Amniotic stem cell (primary cell): ENCODE data around the gene WFDC12.
"Not testable (repeated sequence)": the region's sequence is repeated elsewhere in the genome, so short reads cannot be mapped to it uniquely, and the experiment has no call there.

Experiments used
- DNase-seq: peaks from one replicate; lab custom pipeline; 2025; lab: John Stamatoyannopoulos, UW

Gene WFDC12, protein sequence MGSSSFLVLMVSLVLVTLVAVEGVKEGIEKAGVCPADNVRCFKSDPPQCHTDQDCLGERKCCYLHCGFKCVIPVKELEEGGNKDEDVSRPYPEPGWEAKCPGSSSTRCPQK

GRCh38 chr20:45124365-45124764 is at the start of gene WFDC12:
WFDC12 (minus strand) TSS chr20:45124465; CDS start chr20:45124447, 18 bp downstream.
- DNase-seq: no peak

- no peak for DNase-seq
These were observed 49.3 kb upstream of the WFDC12 start for GRCh38 chr20:45173522-45173921.

- DNase-seq: no peak
These were observed 40.6 kb upstream of the WFDC12 start for GRCh38 chr20:45164906-45165305.

DNA sequence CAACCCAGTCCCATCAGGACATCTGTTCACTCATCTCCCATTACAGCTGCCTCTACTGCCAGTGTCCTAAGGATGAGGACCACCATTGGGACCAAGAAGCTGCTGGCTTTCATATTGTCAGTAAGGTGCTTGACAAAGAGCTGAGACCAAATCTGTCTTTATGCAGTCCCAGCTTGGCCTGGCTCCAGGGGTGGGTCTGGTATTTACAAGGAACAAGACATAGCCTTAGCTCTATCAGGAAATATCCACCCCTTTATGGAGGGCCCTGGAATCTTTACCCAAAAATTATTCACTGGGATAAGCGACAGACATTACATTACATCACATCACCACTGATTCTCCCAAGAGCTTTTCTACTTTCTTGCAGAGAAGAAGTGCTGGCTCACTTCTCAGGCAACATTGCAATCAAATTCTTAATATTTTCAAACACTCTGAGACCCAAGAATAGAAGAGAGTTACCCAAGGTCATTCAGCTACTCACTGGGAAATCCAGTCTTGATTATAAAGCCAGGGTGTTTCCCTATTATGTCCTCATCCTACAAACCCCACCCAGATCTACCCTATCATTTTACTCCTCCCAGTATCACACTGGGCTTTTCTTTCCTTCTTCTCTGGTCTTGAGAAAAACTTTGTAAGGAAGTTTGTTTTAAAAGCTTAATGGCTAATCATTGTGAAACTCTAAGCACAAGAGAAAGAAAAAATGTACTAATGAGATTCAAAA is 39.0 kb upstream of the WFDC12 start:
- DNase-seq: no peak

DNA sequence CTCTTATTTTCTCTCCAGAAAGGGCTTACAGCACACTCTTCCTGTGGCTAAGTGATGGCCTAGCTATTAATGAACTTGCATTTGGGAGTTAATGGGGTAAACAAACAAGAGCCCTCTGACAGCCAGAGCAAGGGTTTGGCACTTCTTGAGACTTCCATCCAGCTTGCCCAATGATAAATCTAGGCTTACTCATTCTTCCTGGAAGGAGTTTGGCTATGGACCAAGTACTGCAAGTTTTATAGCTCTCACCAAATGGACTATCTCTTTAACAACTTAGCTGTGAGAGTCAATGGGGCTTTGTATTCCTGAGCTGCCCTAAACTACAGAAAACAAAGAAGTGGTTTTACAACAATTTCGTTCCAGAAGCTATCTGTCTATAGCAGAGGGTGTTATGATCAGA is 33.7 kb upstream of the WFDC12 start:
- DNase-seq: no peak

DNA sequence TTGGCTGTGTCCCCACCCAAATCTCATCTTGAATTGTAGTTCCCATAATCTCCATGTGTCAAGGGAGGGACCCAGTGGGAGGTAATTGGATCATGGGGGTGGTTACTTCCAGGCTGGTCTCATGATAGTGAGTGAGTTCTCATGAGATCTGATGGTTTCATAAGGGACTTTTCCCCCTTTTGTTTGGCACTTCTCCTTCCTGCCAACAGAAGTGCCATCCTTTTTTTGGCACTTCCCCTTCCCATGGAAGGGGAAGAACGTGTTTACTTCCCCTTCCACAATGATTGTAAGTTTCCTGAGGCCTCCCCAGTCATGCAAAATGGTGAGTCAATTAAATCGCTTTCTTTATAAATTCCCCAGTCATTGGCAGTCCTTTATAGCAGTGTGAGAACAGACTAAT is 32.4 kb upstream of the WFDC12 start:
- DNase-seq: no peak

GRCh38 chr20:45154794-45155193 is 30.5 kb upstream of the WFDC12 start:
- DNase-seq: not testable (repeated sequence)

GRCh38 chr20:45154183-45154582 is 29.9 kb upstream of the WFDC12 start:
- DNase-seq: no peak

- DNase-seq: no peak
These were observed 29.5 kb upstream of the WFDC12 start for GRCh38 chr20:45153752-45154151.

- no peak for DNase-seq
These were observed 28.9 kb upstream of the WFDC12 start for GRCh38 chr20:45153147-45153546.

- DNase-seq: no peak
These were observed 28.1 kb upstream of the WFDC12 start for GRCh38 chr20:45152405-45152804.

DNA sequence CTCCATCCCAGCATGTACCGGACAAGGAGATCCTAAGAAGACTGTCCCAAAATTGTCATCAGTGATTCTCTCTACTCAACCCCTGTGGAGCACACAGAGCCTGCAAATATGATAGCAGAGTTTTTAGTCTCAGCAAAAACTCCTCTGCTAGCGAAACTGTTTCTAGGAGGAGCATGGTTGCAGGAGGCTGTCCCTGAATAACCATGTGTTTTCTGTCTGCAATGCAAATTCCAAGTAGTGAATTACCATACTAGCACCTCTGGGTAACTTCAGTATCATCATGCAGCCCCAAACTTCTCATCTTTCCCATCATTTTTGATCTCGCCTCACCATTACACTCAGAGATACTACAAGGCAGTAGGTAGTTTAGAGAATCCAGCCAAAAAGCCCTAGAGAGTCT is 24.8 kb upstream of the WFDC12 start:
- DNase-seq: no peak

DNA sequence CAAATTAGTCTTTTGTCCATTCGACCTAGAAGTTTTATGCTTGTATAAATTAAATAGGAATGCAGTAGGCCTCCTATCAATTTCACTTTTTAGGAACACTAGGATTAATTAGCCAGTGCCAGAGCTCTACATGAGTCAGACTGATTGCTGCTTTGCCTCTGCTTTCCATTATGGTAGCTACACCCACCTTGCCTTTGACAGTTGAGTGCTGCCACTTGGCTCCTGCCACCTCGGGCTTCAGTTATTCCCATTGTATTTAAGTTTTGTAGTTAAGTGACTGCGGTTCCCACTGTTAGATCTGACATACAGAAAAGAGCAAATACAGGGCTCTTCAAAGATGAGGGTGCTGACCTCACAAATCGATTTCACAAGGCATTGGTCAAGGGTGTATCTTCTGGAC is 16.6 kb upstream of the WFDC12 start:
- DNase-seq: no peak

GRCh38 chr20:45139733-45140375 is 15.6 kb upstream of the WFDC12 start:
- DNase-seq: not testable (repeated sequence)

DNA sequence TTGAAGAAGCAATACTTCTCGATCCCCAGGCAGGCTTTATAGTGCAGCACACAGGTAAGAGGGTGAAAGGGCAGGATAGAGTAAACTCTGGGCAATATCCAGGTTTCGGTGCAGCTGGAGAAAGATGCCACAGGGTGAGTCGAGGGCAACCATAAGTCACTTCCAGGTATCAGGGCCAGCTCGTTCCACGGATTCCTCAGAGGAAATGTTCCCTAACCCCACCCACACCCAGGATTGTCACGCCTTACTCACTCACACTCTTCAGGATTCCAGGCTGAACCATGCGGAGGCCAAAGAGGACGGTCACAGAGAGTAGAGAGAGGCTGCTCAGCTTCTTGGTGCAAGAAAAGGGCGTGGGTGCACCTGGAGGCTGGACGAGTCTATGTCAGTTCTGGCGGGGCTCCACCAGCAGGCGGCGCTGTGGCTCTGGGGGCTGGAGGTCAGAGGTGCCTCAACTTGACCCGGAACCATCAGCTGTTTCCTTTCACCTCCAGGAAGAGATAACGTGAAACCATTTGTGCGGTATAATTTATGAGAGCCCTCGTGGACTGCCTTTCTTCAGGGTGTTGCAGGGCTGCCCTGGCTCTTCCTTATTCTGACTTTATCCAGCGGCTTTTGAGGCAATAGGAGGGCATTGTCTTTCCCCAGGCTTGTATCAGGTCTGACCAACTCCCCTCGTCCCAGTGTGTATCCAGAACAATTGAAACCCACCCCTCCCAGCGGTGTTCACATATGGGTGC is 14.5 kb upstream of the WFDC12 start:
- DNase-seq: no peak

DNA sequence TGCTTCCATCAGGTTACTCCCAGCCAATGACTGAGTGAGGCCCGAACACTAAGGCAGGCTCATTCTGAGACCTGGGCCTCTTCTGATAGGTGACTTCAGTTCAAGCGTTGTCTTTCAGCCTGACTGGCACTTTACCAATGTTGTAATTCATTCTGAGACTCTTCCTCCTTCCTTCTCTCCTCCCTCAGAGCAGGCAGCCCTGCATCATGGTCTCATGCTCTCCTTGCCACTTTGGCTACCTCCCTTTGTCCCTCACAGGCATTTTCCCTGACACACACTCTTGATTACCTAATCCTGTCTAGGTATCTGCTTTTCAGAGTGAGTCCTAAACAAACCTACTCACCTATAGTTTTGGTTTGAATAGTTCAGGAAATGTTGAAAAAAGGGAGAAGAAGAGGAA is 12.6 kb upstream of the WFDC12 start:
- DNase-seq: no peak

DNA sequence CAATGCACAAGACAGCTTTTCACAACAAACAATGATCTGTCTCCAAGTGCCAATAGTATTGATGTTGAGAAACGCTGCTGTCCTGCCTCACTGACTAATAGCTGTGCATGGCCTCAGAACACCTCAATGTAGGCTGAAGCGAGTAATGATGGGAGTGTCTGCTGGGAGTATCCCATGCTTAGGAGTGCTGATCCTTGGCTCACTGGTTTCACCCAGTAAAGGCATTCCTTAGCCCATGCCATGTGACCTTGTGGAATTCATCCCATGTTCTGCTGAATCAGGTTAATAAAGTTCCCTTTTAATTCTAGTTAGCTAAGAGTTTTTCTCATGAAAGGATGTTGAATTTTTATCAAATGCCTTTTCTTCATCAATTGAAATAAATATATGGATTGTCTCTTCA is 3.8 kb upstream of the WFDC12 start:
- DNase-seq: no peak

DNA sequence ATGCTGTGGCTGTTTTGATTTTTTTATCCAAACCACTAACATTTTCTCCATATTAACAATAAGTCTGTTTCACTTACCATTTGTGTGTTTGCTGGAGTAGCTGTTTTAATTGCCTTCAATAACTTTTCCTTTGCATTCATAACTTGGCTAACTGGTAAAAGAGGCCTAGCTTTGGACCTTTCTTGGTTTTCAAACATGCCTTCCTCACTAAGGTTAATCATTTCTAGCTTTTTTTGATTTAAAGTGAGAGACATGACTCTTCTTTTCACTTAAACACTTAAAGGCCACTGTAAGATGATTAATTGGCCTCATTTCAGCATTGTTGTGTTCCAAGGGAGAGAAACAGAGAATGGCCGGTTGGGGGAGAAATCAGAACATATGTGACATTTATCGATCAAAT is 2.9 kb downstream of the WFDC12 start:
- no peak for DNase-seq

DNA sequence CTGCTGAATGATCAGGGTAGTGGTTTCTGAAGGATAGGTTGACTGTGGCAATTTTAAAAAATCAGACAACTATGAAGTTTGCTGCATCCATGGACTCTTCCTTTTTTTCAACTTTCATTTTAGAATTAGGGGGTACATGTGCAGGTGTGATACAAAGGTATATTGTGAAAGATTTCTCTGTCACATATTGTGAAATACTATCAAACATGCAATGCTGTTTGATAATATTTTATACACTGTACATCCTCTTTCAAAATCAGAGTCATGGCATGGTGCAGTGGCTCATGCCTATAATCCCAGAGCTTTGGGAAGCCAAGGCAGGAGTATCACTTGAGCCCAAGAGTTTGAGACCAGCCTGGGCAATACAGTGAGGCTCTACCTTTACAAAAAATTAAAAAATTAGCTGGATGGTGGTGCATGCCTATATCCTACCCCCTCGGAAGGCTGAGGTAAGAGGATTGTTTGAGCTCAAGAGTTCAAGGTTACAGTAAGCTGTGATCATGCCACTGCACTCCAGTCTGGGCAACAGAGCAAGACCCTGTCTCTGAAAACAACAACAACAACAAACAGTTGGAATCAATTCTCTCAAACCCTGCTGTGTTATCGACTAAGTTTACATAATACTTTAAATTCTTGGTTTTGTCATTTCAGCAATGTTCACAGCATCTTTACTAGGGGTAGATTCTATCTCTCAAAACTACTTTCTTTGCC is 4.6 kb downstream of the WFDC12 start:
- no peak for DNase-seq

GRCh38 chr20:45118028-45118427 is 6.2 kb downstream of the WFDC12 start:
- no peak for DNase-seq

DNA sequence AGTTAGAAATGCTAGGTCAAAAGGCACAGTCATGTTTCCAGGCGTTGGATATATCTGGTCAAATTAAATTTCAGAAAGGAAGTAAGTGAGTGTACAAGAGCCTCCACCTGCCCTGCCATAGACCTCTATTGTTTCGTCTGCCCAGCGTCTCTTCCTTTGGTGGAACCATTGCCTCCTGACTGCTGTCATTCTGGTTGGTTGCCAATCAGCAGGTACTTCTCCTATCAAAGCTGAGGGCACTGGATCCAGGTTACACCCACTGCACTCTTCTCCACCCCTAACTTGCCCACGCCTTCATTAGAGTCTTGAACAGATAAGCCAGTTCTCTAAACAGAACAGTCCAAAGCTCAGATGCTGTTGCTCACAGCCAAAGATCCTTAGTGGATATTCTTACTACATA is 6.7 kb downstream of the WFDC12 start:
- no peak for DNase-seq

DNA sequence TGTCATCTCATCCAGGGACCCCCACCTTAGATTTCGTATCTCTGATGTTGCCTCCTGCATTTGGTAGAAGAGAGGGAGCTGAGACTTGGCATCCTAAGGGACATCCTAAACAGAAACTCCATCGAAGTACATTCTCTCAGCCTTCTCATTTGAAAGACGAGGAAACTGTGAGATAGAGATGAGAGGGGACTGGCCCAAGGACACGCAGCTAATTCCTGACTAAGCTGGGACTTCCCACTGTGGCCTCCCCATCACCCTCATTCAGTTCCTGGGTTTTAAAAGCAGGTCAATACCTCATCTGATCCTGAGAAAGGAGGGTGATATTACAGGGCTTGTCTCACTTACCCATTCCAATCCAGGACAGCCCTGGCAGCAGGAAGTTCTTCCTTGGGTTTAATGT is 8.4 kb downstream of the WFDC12 start:
- DNase-seq: no peak
